AG08396 (cell line): ENCODE results near the gene QKI.
A peak's percentile ranks its signal among the peaks of the same experiment; 100 is the strongest.

ENCODE experiments used
- DNase-seq: peaks from one replicate; pipeline ENCODE4 v3.0.0; 2012; ENCODE audit warnings: low spot score, mixed read lengths

QKI gene

DNA sequence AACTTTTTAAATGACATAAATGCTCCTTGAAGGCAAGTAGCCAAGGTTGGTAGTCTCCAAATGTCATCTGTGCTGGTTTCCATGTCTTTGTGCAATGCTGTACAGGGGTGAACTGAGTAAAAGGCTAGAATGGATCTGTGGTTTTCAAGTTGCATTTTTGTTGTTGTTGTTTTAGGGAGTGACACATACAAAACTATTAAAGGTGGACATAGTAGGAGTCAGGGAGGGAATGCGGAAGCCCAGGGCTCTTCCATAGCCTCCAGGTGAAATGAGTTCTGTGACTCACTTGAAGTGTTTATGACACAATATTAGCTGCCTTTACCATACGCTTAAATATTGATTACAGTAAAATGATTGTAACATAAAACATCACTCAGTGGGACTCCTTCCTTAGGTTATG lies 22.5 kb upstream of the QKI start:
- DNase-seq, result no peak

DNA sequence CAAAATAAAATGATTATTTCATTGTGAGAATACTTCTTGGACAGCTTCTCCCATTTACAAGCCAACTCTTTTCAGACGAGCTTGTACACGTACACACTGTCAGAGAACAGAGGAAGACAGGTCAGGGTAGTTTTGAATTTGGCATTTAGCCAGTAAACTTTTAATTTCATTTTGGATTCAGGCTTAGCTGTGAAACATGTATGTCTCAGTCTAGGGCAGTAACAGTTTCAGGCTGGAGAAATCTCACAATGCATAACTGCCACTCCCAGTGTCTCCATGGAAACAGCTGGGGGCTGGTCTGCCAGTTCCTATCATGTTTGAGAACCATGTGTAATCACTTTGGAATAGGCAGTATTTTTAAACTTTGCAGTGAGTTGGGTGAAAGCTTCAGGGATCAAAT lies 22.0 kb upstream of the QKI start:
- peak; percentile 51 for DNase-seq

DNA sequence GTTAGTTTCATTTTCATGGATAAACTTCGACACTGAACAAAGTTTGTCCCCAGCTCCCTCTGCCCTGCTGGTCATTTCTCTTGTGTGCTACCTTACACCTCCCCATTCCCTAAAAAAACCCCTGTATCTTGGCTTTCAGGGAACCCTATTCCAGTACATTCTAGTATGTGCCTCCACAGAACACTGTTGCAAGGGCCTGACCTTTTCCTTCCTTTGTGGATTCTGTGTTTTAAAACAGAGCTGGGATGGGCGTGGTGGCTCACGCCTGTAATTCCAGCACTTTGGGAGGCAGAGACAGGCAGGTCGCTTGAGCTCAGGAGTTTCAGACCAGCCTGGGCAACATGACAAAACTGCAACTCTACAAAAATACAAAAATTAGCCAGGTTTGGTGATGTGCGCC lies 20.6 kb upstream of the QKI start:
- no peak for DNase-seq

DNA sequence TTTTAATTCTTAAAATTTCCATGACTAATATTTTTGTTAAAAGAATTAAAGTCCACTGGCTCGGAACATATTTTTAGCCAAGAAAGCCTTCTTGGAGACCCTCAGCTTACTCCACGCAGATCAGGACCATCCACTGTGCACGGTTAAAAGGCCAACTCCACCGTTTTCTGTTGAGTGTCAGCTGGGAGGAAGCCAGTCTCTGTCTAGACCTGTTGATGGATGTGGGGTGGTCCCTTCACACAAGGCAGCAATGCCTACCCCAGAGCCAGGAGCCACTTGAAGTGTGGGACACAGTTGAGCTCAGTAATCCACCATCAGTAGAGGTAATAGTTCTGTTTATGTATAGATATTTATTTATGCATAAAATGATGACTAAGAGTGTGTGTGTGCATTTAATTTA lies 19.9 kb upstream of the QKI start:
- no peak for DNase-seq

DNA sequence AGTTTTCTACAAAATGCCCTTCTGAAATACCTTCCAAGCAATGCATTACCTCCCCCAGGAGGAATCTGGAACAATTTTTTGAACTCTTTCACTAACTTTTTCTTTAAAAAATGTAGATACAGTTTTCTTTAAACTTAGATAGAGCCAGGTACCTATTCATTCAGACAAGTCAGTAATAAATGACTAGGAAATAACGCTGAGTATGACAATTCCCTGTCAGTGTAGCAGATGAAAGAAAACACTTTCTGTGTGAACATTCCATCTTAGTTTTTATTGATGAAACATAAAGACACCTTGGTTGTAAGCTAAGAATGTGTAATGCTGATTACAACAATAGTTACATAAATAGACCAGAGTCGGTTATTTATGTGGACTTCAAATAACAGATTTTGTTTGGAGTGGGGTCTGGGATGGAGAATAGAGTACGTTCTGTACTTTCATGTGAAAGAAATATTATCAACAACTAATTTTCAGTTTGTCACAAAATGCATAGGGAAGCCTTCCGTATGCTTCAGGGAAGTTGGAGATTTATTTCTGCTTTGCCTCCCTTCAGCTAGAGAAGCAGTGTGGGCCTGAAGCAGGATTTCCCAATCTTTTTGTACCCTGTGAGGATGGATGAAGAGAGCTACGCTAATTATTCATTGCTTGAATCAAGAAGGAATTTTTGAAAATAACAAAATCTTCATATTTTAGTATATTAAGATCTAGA lies 19.2 kb upstream of the QKI start:
- DNase-seq, result no peak

DNA sequence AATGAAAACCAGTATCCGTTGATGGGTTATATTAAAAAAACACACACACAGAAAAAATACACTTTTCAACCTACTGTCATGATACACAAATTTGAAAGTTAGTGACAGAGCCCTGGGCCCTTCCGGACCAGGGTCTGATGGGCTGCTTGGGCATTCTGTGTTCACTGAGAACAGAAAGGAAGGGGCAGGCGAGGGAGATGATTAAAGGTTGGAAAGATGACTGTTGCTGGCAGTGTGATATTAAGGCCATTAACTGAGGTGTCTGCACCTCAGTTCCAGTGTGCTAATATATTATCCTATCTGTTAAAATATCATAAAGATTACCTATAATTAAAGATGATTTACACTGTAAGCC lies 18.7 kb upstream of the QKI start:
- no peak for DNase-seq

DNA sequence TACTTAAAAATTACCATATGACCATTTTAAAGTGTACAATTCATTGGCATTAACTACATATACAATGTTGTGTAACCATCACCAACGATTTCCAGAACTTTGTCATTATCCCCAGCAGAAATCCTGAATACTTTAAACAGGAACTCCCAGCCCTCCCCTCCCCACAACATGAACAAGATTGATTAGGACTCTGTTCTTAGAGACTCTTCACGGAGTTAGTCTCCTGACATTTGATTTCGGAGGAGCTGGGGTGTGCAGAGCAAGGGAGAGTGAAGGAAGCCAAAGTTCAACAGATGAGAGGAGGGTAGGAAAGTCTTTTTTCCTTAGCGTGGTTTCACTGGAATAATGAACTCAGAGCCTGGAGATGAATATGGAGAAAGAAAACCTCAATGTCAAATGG lies 17.2 kb upstream of the QKI start:
- no peak for DNase-seq

DNA sequence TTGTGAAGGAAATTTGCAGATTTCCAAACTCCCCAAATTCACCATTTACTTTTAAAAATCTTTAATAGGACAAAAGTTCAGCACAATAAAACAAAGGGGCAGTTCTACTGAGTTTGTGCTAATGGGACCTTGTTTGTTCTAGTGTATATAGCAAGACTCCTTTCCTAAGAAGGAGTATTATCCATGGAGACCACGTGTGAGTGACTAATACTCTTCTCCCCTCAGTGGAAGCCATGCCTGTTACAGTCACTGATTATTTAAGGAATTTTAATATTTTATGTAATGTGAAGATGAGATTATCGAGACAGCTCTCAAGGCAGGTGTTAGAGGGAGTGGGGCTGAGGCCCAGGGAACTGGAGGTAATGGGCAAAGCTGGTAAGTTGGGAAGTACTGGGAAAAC lies 16.4 kb upstream of the QKI start:
- DNase-seq, result no peak

DNA sequence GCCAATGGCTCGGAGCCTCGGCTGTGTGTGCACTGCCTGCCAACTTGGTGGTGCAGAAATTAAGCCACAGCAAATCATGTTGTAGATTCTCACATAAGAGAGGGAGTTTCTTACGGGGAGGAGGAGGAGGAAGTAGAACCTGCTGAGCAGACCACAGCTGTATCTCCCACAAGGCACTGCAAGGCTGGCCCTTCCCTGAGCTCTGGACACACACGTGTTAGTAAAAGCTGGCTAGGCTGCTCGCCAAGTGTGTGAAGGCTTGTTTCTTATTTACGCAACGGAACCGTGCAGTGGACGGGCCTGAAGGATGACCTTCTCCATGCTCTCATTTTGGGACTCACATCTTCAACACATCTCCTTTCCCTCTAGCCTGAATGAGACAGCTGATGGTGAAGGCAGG lies 15.7 kb upstream of the QKI start:
- DNase-seq, result no peak

DNA sequence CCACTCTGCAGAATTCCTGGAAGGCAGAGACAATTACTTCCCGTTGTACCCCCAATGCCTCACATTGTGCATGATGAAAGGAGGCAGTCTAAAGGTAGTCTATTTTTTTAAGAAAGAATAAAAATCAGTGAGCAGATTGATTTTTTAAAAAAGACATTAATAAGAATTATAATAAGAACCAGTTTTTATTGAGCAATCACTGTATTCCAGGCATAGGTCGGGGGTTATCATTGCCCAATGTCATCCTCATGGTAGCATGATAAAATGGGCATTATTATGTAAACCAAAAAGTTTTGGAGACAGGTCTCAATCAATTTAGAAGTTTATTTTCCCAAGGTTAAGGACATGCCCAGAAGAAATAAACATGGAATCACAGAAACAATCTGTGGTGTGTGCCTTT lies 14.0 kb upstream of the QKI start:
- DNase-seq, result no peak

DNA sequence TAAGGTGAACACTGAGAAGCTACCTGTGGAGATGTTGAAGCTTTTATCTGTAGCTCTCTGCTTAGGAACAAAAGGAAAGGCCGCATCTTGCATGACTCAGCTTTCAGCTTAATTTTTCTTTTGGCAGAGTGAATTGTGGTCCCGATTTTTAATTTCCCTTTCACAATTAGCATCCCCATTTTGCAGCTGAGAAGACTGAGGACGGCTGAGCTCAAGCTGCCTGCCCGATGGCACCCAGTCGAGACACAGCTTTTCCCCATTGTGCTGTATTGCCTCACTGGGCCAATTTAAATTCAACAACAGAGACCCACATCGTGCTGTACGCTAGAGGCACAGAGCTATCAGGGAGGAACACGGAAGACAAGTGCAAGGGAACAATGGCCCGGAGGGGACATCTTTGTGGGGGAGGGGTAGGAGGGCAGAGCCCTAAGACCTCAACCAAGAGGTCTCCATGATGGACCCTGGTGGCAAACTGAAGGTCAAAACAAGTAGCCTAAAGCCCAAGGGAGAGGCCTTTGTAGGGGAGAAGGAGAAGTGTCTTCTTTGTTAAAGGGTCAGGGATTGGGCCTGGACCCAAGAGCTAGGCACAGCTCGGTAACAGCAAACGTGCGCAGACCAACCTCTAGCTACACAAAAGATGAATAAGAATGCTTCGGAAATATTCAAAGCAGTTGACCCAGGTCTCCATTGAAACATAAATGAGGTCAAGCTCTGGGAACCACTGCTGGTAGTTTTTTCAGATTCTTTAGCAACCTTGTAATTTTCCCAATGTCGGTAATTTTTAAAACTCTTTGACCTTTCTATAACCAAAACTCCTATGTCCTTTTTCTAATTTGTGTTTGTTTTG lies 13.3 kb upstream of the QKI start:
- no peak for DNase-seq

DNA sequence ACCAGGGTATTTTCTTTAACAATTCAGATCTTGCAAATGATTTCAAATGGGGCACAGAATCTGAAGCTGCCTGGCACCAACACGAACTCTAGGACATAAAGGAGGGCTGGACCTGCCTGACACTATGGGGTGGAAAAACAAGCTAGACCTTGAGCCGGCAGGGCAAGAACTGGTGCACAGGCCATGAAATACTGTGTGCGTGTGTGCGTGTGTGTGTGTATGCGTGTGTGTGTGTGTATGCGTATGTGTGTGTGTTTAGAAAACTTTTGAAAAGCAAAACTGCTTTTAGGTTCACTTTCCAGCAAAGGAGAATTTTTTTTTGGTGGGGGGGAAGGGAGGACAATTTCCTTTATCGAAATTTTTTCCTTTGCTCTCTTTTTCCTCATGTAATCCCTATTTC lies 11.9 kb upstream of the QKI start:
- DNase-seq, result no peak

DNA sequence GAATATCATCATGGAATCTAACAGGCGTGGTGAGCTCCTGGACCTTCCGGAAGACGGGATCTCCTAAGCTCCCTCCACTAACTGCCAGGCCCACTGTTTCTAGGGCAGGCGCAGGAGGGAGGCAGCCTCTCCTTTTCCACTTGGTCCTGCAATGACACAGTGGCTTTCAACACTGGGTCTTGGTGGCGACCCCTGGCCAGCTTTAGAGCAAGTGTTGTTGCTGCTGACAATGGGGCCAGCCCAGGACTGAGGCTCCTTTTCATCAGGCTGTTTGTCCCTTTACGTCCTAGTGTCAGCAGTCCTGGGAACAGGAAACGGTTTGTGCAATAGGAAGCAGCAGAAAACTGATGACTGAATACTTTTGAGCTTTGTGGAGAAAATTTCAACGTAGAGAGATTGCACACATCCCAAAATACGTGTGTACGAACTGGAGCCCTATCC lies 9.7 kb upstream of the QKI start:
- DNase-seq, result no peak

DNA sequence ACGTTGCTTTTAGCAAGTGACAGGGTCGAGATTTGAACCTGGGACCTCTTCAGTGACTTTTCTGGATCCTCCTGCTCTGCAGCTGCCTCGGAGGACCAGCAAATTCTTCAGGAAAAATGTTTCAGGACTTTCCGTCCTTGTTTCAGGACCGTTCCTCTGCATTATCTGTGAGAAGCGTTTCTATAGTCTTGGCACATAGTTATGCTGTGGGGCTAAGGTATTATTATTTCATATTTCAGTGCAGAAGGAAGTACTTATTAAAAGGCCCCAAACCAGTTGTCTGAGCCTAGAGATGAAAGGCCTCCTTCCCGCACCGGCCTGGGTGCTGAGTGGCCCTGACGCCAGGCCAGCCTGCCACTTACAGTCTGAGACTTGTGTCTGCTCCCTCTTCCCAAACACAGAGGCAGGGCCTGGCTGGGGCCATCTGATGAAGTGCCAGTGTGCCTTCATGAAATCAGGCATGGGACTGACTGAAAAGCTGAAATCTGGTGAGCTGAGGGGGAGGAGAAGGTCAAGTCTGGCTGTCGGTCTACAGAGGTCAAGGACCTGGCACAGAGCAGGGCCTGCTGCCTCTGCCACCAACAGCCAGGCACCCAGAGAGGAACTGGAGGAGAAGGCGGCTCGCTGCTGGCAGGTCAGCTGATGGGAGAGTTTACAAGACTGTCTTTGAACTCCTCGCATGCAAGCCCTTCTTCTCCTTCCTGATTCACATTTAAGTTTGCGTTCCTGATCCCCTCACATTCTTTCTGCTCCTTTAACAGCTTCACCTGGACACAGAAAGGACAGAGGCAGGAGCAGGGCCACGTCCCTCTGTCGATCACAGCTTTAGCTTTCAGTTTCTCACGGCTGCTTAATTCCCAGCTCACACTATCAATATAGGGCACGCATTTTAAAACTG lies 8.9 kb upstream of the QKI start:
- no peak for DNase-seq

DNA sequence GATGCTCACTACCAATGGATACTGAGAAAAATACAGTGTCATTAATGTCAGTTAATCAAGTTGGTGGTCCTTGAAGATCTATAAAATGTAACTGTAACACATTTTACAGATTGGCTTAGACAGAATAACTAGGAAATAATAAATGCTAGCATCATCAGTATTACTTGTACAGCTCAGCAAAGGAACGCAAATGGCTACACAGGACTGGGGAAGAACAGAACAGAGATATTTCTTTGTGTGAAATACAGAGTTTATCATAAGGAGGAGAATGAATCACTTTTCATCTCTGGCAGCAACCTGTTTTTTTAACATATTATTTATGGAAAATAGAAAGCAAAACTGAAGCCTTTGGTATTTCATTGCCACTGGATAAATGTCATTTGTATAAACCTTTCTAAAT lies 8.2 kb upstream of the QKI start:
- no peak for DNase-seq

DNA sequence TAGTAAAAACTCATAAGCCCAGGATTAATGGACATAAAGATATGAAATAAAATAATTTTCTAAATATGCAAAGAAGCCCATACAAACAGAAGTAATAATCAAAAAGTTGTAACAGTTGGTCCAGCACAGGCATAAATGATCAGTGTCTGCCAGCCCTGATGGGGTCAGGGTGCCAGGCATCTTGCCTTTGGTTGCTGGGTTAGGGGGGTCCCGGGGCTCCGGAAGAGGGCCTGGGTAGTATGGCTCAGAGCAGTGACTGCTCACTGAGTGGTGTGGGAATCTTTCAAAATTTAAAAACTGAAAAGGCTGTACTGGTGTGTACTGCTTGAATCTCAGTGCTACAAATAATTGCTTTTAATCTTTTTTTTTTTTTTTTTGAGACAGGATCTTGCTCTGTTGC lies 7.7 kb upstream of the QKI start:
- no peak for DNase-seq

DNA sequence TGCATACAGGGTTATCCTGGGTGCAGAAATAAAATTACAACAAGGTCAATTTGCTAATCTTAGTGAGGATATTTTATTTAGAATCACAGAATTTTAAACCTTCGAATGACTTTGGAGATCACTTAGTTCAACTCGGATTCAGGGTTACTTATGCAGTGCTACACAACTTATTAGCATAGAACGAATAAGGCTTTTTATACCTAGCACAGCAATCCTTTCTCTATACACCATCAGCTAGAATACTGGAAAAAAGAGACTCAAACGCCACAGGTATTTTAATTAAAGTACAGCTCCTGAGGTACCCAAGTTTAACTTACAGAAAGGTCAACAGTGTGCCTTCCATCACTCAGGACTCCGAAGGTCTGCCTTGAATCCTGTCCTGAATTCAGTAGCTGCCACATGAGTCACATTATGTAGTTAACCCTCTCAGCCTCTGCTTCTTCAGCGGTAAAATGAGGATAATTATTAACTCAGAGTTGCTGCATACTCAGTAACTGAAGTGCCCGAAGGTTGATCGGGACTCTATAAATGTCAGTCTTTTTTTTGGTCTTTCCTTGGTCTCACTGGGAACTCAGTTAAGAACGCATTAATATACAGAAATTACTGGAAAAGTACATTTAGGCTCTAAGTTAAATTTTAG lies 6.0 kb upstream of the QKI start:
- DNase-seq, result no peak

DNA sequence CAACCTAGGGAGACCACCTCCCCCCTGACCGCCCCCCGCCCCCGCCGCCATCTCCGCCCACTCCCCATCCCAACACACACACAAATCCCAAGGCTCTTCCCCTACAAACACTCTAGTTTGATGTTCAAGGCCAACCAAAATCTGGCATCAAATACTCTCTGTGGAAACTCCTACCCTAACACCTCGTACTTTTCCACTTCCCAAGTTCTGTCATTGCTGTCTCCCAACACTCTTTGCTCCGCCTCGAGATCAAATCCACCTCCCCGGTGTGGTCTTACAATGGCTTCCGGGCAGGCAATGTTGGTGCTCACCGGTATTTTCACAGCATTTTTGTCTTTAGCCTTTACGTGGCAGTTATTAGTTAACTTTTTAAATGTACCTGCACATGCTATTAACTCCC lies 4.8 kb upstream of the QKI start:
- DNase-seq, result no peak

DNA sequence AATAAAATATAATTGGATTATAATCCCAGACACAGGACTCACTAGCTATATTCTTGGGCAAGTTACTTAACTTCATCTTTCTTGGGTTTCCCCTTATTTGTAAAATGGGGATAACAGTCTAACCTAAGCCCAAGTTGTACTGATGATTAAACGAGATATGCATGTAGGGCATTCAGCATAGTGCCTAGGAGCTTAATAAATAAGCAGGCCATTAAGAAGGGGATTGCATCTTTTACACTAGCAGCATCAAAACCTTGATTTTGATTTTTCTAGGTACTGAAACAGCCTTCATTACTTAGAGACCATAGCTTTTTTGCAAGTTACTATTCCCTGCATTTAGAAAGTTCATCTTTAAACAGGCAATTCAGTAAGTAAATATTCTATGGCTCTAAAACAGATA lies 2.2 kb upstream of the QKI start:
- DNase-seq, result no peak

DNA sequence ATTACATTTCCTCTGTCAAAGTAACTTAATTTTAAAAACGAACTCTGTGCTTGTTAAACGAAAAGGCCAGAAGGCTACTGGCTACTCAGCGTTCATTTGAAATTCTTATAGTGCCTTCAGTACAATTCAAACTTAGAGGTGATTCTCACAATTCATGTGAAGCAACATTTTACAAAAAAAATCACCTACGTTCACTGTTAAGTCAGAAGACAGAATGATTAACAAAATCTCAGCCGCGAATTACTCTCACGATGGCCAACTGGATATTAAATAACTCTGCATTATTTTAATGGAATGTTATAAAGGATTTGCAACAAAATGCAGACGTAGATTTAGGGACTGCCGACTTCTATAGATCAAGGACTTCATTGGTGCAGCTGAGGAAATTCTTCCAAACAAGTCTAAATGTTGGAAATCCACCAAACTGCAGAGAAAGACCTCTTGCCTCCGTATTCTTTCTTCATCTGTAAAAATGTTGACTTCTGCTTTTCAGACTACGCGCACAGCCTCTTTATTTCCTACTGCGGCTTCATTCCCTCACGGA lies 1.6 kb upstream of the QKI start:
- DNase-seq, result no peak

DNA sequence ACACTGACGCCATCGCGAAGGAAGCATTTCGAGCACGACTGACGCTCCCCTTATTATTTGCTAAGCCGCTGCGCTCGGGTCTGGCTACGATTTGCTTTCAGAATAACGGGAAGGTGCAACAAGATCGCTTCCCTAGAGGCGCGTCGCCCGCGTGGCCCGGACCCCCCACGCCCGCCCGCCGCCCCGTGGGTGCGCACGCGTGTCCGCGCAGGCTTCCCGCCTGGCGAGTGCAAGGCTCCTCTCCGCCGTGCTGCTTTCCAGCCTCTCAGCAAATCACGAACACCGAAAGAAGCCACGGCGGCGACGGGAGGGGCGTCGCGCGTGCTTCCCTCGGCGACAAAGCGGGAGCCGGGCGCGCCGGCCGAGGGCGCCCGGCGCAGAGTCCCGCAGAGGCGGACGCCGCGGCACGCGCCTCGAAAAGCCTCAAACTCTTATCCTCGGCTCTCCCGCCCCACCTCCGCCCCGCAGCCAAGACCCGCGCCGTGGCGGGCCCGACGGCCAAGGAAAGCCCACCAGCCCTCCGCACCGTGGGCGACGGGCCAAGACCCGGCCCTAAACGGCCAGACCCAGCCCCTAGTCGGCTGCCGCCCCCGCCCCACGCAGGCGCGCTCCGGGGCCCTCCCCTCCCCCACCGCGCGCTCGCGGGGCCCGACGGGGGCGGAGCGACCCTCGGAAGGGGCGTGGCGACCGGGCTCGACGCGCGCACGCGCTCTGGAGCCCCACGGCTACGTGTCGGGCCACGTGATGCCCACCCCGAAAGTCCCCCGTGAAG lies 987 bp upstream of the QKI start:
- DNase-seq, result peak; percentile 99
